ENCODE data around the gene CFAP46.

The CFAP46 gene

DNA sequence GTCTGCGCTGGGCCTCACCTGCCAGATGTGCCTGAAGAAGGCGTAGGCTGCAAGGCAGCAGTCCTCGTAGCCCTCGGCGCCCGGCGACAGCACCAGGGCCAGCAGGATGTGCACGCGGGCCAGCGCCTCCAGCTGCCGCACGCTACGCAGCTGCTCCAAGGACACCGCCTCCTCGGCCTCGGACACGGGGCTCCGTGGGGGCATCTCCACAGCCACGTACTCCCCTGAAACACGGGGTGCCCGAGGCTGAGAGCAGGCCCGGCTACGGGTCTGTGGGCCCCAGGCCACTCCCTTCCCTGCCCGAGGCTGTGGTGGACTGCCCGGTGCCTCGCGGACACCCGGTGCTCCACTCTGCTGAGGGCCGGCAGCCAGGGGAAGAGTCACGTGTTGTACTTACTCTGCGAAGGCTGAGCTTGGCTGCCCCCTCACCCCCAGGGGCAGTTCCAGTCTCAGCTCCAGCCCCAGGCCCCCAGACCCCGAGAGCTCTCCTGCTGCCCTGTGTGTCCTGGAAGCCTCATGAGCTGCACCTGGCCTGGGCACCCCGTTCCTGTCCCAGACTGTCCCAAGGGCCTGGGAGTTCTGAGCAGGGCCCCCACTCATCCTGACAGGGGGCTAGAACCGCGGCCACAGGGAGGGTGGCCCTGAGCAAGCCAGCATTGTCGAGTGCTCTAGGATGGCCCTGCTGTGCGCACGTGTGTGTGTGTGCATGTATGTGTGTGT lies 62.8 kb downstream of the CFAP46 start:
- Histone ChIP-seq H3K9me3 (replicated peaks in 1 of 2; ENCODE audit: control insufficient read depth in 2 of 2, insufficient read depth in 1 of 2, low read depth in 1 of 2, low read length in 2 of 2) (peaks cover 3 to 8% of the 10 kb centered on the region in 2 donors), H3K27ac (replicated peaks; ENCODE audit: low read length) (no peak overlapping the region), H3K79me1 (ENCODE audit: low read depth, low read length) (peaks cover 4% of the 10 kb centered on the region), H2AFZ (ENCODE audit: low read length) (peak overlapping the region; percentile 29), H3K4me3 (ENCODE audit: low read length in 2 of 2) (no peak overlapping the region), H2BK15ac (ENCODE audit: low read length) (peak overlapping the region; percentile 50), H2BK12ac (ENCODE audit: low read length) (no peak overlapping the region), H3K4me2 (ENCODE audit: insufficient read depth, low read length, poor library complexity, severe bottlenecking) (no peak overlapping the region), H3K14ac (ENCODE audit: low read length) (peak overlapping the region; percentile 83), H2BK120ac (ENCODE audit: low read depth, low read length) (no peak overlapping the region), H2BK5ac (ENCODE audit: low read length) (no peak overlapping the region), H4K8ac (ENCODE audit: low read depth, low read length) (peak overlapping the region; percentile 94), H3K9ac (ENCODE audit: low read depth, low read length, poor library complexity) (peak overlapping the region; percentile 74), H3K23ac (ENCODE audit: low read depth, low read length, poor library complexity) (peak overlapping the region; percentile 76), H3K18ac (ENCODE audit: low read length) (peak overlapping the region; percentile 92), H4K91ac (ENCODE audit: low read depth, low read length, poor library complexity) (peak overlapping the region; percentile 86), H3K27me3 (ENCODE audit: control insufficient read depth in 3 of 3, insufficient read depth in 3 of 3, low read depth in 1 of 3, low read length in 3 of 3) (peaks cover 0 to 29% (median 0%) of the 10 kb centered on the region in 3 experiments), H3K36me3 (replicated peaks in 1 of 2; ENCODE audit: control insufficient read depth in 2 of 2, insufficient read depth in 2 of 2, low read length in 2 of 2) (no peaks in the 10 kb centered on the region), H3K4me1 (ENCODE audit: control insufficient read depth in 2 of 2, insufficient read depth in 1 of 2, low read depth in 1 of 2, low read length in 2 of 2) (peaks cover 0 to 5% of the 10 kb centered on the region in 2 donors), H3K4ac (ENCODE audit: low read length) (no peak overlapping the region), H2AK5ac (ENCODE audit: low read depth, low read length) (peak overlapping the region; percentile 91)
- DNase-seq (ENCODE audit: low spot score), result no peak
- no CpG with 5 or more reads among the region's 38 CpGs for WGBS, 2 donors (ENCODE audit: extremely low coverage in 2 of 2, insufficient read length in 2 of 2, insufficient replicate concordance in 1 of 2)

DNA sequence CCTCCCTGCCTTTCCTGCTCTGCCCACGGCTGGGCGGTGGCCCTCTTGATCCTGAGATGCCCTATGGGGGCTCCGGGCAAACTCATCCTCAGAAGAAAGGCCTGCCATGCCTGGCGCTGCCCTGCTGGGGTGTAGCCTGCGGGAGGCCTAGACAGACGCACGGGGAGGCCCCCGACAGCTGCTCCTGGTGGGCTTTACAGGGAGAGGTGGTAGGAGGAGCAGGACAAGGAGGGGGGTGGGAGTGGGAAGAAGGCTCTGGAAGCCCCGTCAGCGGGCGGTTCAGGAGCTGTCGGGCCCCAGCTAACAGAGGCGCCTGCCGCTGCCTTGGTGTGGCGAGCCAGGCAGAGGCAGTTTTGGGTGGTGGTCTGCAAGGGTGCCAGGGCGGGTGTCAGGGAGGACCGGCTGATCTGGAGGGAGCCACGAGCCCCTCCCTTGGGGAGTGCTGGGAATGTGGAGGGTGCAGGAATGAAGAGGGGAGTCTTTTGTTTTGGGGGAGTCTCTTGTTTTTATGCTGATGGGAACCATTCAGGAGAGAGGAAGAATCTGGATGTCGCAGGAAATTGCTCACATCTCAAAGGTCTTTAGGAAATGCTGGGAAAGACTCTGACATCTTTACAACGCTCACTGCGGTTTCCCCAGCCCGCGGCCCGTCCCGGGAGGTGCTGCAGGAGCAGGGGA lies 63.5 kb downstream of the CFAP46 start:
- H3K4me3 ChIP-seq (ENCODE audit: low read length in 2 of 2), result no peak overlapping the region
- peaks cover 0 to 5% of the 10 kb centered on the region in 2 donors for H3K4me1 ChIP-seq (ENCODE audit: control insufficient read depth in 2 of 2, insufficient read depth in 1 of 2, low read depth in 1 of 2, low read length in 2 of 2)
- H3K9ac ChIP-seq (ENCODE audit: low read depth, low read length, poor library complexity), result peak overlapping the region; percentile 74
- H2AK5ac ChIP-seq (ENCODE audit: low read depth, low read length), result no peak overlapping the region
- WGBS, 2 donors (ENCODE audit: extremely low coverage in 2 of 2, insufficient read length in 2 of 2, insufficient replicate concordance in 1 of 2), result no CpG with 5 or more reads among the region's 25 CpGs
- H3K14ac ChIP-seq (ENCODE audit: low read length), result peak overlapping the region; percentile 83
- H3K36me3 ChIP-seq (replicated peaks in 1 of 2; ENCODE audit: control insufficient read depth in 2 of 2, insufficient read depth in 2 of 2, low read length in 2 of 2), result no peaks in the 10 kb centered on the region
- H3K23ac ChIP-seq (ENCODE audit: low read depth, low read length, poor library complexity), result peak overlapping the region; percentile 76
- peak overlapping the region; percentile 92 for H3K18ac ChIP-seq (ENCODE audit: low read length)
- no peak overlapping the region for H3K4ac ChIP-seq (ENCODE audit: low read length)
- peaks cover 4% of the 10 kb centered on the region for H3K79me1 ChIP-seq (ENCODE audit: low read depth, low read length)
- DNase-seq (ENCODE audit: low spot score), result no peak
- peak overlapping the region; percentile 94 for H4K8ac ChIP-seq (ENCODE audit: low read depth, low read length)
- no peak overlapping the region for H3K4me2 ChIP-seq (ENCODE audit: insufficient read depth, low read length, poor library complexity, severe bottlenecking)
- peak overlapping the region; percentile 86 for H4K91ac ChIP-seq (ENCODE audit: low read depth, low read length, poor library complexity)
- peaks cover 3 to 8% of the 10 kb centered on the region in 2 donors for H3K9me3 ChIP-seq (replicated peaks in 1 of 2; ENCODE audit: control insufficient read depth in 2 of 2, insufficient read depth in 1 of 2, low read depth in 1 of 2, low read length in 2 of 2)
- H2BK12ac ChIP-seq (ENCODE audit: low read length), result peak overlapping the region; percentile 82
- H3K27me3 ChIP-seq (ENCODE audit: control insufficient read depth in 3 of 3, insufficient read depth in 3 of 3, low read depth in 1 of 3, low read length in 3 of 3), result peaks cover 0 to 28% (median 0%) of the 10 kb centered on the region in 3 experiments
- no peak overlapping the region for H2BK5ac ChIP-seq (ENCODE audit: low read length)
- H2BK120ac ChIP-seq (ENCODE audit: low read depth, low read length), result no peak overlapping the region
- peak overlapping the region; percentile 59 for H2BK15ac ChIP-seq (ENCODE audit: low read length)
- H3K27ac ChIP-seq (replicated peaks; ENCODE audit: low read length), result no peak overlapping the region
- H2AFZ ChIP-seq (ENCODE audit: low read length), result peak overlapping the region; percentile 29

DNA sequence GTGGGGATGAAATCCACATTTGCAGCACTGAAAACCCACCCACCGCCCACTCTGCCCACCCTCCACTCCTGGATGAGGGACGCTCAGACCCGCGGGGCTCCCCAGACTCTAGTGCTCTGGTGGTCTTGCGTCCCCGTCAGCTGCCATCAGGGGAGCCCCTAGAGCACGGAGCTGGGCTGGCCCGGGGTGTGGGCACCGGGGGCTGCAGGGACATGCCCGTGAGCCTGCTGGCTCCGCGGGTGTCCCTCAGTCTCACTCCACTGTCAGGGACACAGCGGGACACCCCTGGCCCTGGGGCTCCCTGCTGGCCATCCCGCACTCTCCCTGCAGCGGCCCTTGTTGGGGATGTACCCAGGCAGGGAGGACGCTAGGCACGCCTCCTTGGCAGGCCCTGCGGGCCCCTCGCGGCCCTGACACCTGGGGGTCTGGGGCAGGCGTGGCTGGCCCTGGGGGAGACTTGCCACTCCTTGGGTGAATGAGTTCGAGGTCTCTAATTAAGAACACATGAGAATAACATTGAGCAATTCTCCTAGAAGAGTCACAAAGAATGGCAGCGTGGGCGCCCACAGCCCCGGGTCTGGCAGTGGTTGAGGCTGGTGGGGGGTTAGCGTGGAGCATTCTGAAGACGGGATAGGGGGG lies 64.2 kb downstream of the CFAP46 start:
- H3K4ac ChIP-seq (ENCODE audit: low read length), result no peak overlapping the region
- H2BK5ac ChIP-seq (ENCODE audit: low read length), result peak overlapping the region; percentile 26
- H3K27ac ChIP-seq (replicated peaks; ENCODE audit: low read length), result no peak overlapping the region
- H4K8ac ChIP-seq (ENCODE audit: low read depth, low read length), result no peak overlapping the region
- no peak overlapping the region for H2BK15ac ChIP-seq (ENCODE audit: low read length)
- no peak overlapping the region for H2BK120ac ChIP-seq (ENCODE audit: low read depth, low read length)
- no peak overlapping the region for H2AFZ ChIP-seq (ENCODE audit: low read length)
- H2BK12ac ChIP-seq (ENCODE audit: low read length), result no peak overlapping the region
- no peak for DNase-seq (ENCODE audit: low spot score)
- H3K9ac ChIP-seq (ENCODE audit: low read depth, low read length, poor library complexity), result no peak overlapping the region
- peaks cover 0 to 4% of the 10 kb centered on the region in 2 donors for H3K4me1 ChIP-seq (ENCODE audit: control insufficient read depth in 2 of 2, insufficient read depth in 1 of 2, low read depth in 1 of 2, low read length in 2 of 2)
- H3K79me1 ChIP-seq (ENCODE audit: low read depth, low read length), result peaks cover 4% of the 10 kb centered on the region
- WGBS, 2 donors (ENCODE audit: extremely low coverage in 2 of 2, insufficient read length in 2 of 2, insufficient replicate concordance in 1 of 2), result no CpG with 5 or more reads among the region's 27 CpGs
- no peak overlapping the region for H3K4me3 ChIP-seq (ENCODE audit: low read length in 2 of 2)
- H3K23ac ChIP-seq (ENCODE audit: low read depth, low read length, poor library complexity), result no peak overlapping the region
- H3K18ac ChIP-seq (ENCODE audit: low read length), result peak overlapping the region; percentile 72
- H2AK5ac ChIP-seq (ENCODE audit: low read depth, low read length), result no peak overlapping the region
- H4K91ac ChIP-seq (ENCODE audit: low read depth, low read length, poor library complexity), result no peak overlapping the region
- H3K9me3 ChIP-seq (replicated peaks in 1 of 2; ENCODE audit: control insufficient read depth in 2 of 2, insufficient read depth in 1 of 2, low read depth in 1 of 2, low read length in 2 of 2), result peaks cover 3 to 8% of the 10 kb centered on the region in 2 donors
- H3K14ac ChIP-seq (ENCODE audit: low read length), result peak overlapping the region; percentile 83
- peaks cover 0 to 22% (median 0%) of the 10 kb centered on the region in 3 experiments for H3K27me3 ChIP-seq (ENCODE audit: control insufficient read depth in 3 of 3, insufficient read depth in 3 of 3, low read depth in 1 of 3, low read length in 3 of 3)
- no peak overlapping the region for H3K4me2 ChIP-seq (ENCODE audit: insufficient read depth, low read length, poor library complexity, severe bottlenecking)
- no peaks in the 10 kb centered on the region for H3K36me3 ChIP-seq (replicated peaks in 1 of 2; ENCODE audit: control insufficient read depth in 2 of 2, insufficient read depth in 2 of 2, low read length in 2 of 2)

DNA sequence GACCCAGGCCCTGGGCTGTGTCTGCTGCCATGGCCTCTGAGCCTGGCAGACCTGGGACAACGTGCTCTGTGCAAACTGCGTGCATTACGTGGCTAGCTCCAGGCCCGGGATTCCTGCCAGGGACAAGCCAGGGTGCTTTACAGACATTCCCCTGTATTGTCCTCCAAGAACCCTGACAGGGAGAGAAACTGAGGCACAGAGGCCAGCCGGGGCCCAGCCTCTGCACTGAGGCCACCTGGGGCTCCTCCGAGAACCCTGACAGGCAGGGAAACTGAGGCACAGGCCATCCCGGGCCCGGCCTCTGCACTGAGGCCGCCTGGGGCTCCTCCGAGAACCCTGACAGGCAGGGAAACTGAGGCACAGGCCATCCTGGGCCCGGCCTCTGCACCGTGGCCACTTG lies 64.9 kb downstream of the CFAP46 start:
- no peak for DNase-seq (ENCODE audit: low spot score)
- no peak overlapping the region for H2BK12ac ChIP-seq (ENCODE audit: low read length)
- H3K27me3 ChIP-seq (ENCODE audit: control insufficient read depth in 3 of 3, insufficient read depth in 3 of 3, low read depth in 1 of 3, low read length in 3 of 3), result peaks cover 0 to 15% (median 0%) of the 10 kb centered on the region in 3 experiments

More for the DNA sequence above, 64.9 kb downstream of the CFAP46 start:
- Histone ChIP-seq H2BK15ac (ENCODE audit: low read length) (no peak overlapping the region), H3K4me3 (ENCODE audit: low read length in 2 of 2) (no peak overlapping the region), H3K79me1 (ENCODE audit: low read depth, low read length) (peaks cover 4% of the 10 kb centered on the region), H3K9me3 (replicated peaks in 1 of 2; ENCODE audit: control insufficient read depth in 2 of 2, insufficient read depth in 1 of 2, low read depth in 1 of 2, low read length in 2 of 2) (peaks cover 3 to 8% of the 10 kb centered on the region in 2 donors), H4K91ac (ENCODE audit: low read depth, low read length, poor library complexity) (no peak overlapping the region), H3K36me3 (replicated peaks in 1 of 2; ENCODE audit: control insufficient read depth in 2 of 2, insufficient read depth in 2 of 2, low read length in 2 of 2) (no peaks in the 10 kb centered on the region), H3K9ac (ENCODE audit: low read depth, low read length, poor library complexity) (no peak overlapping the region), H3K4me1 (ENCODE audit: control insufficient read depth in 2 of 2, insufficient read depth in 1 of 2, low read depth in 1 of 2, low read length in 2 of 2) (peaks cover 0 to 4% of the 10 kb centered on the region in 2 donors), H2BK5ac (ENCODE audit: low read length) (peak overlapping the region; percentile 5), H2AK5ac (ENCODE audit: low read depth, low read length) (no peak overlapping the region), H2AFZ (ENCODE audit: low read length) (no peak overlapping the region), H3K27ac (replicated peaks; ENCODE audit: low read length) (no peak overlapping the region), H3K4ac (ENCODE audit: low read length) (no peak overlapping the region), H3K14ac (ENCODE audit: low read length) (no peak overlapping the region), H3K18ac (ENCODE audit: low read length) (peak overlapping the region; percentile 42), H4K8ac (ENCODE audit: low read depth, low read length) (no peak overlapping the region), H3K23ac (ENCODE audit: low read depth, low read length, poor library complexity) (no peak overlapping the region), H3K4me2 (ENCODE audit: insufficient read depth, low read length, poor library complexity, severe bottlenecking) (no peak overlapping the region), H2BK120ac (ENCODE audit: low read depth, low read length) (no peak overlapping the region)
- WGBS, 2 donors (ENCODE audit: extremely low coverage in 2 of 2, insufficient read length in 2 of 2, insufficient replicate concordance in 1 of 2), result no CpG with 5 or more reads among the region's 12 CpGs

Data from neuronal stem cell (in vitro differentiated cells).